Nephron progenitor cell (in vitro differentiated cells): ENCODE results near the gene MYH6.
"Not testable (repeated sequence)": the region's sequence is repeated elsewhere in the genome, so short reads cannot be mapped to it uniquely, and the experiment has no call there.

Experiments
- DNase-seq: peaks from one replicate; pipeline ENCODE4 v3.0.0; 2021
- H3K27ac Mint-ChIP-seq: 2 replicates; pipeline ENCODE4 v1.8.0; 2021; ENCODE audit warnings: mild to moderate bottlenecking, moderate library complexity, mixed read lengths
- H3K27me3 Mint-ChIP-seq: 2 replicates; pipeline ENCODE4 v1.8.0; 2021; ENCODE audit warnings: mild to moderate bottlenecking, low read depth, mixed read lengths; ENCODE audit not compliant: poor library complexity
- H3K36me3 Mint-ChIP-seq: 2 replicates; pipeline ENCODE4 v1.8.0; 2021; ENCODE audit warnings: low read depth, mixed read lengths
- H3K4me1 Mint-ChIP-seq: 2 replicates; pipeline ENCODE4 v1.8.0; 2021; ENCODE audit warnings: mixed read lengths
- H3K4me3 Mint-ChIP-seq: 2 replicates; pipeline ENCODE4 v1.8.0; 2021; ENCODE audit warnings: mild to moderate bottlenecking, moderate library complexity, mixed read lengths
- H3K9me3 Mint-ChIP-seq: 2 replicates; pipeline ENCODE4 v1.8.0; 2021; ENCODE audit warnings: mild to moderate bottlenecking, moderate library complexity, mixed read lengths
- TF ChIP-seq, protein P1 (sequence below): fragments of 200-600 bp; sonication (generic); IDR thresholded peaks from 2 replicates; pipeline ENCODE4 v1.5.0; 2021; ENCODE audit warnings: antibody characterized with exemption

The MYH6 gene

DNA sequence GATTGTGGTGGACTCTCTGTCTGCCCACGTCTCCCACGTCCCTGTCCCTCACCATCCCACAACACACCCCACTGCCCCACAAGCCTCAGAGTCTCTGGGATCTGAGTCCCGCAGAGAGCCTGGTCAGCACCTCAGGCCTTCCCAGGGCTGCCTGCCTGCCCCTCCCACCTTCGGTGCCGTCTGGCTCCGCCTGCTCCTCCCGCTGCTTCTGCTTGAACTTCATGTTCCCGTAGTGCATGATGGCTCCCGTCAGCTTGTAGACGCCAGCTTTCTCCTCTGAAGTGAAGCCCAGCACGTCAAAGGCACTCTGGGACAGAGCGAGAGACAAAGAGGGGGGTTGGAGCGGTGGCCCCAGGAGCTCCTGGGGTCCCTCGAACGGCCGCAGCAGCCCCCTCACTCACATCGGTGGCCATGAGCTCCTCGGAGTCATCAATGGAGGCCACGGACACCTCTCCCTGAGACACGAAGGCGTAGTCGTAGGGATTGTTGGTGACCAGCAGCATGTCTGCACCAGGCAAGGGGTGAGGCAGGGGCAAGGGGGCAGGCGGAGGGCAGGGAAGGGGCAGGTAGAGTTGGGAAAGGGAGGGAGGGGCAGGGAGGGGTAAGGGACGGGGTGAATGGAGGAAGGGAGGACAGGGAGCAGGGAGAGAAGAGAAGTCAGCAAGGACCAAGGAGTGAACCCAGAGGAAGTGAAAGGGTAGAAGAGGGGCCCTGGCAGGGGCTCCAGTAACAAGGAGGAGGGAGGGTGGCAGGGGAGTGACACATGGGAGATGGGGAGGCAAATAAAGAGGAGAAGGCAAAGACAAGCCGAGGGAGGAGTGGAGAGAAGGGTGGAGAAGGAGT is 5.6 kb downstream of the MYH6 start:
- no peak for DNase-seq
- no peak overlapping the region for H3K4me3 Mint-ChIP-seq
- H3K4me1 Mint-ChIP-seq = peaks cover 50% of the 10 kb centered on the region
- no peaks in the 10 kb centered on the region for H3K36me3 Mint-ChIP-seq
- peaks cover 34% of the 10 kb centered on the region for H3K27me3 Mint-ChIP-seq
- no peaks in the 10 kb centered on the region for H3K9me3 Mint-ChIP-seq
- H3K27ac Mint-ChIP-seq = no peak overlapping the region
- TF ChIP-seq, protein P1, sequence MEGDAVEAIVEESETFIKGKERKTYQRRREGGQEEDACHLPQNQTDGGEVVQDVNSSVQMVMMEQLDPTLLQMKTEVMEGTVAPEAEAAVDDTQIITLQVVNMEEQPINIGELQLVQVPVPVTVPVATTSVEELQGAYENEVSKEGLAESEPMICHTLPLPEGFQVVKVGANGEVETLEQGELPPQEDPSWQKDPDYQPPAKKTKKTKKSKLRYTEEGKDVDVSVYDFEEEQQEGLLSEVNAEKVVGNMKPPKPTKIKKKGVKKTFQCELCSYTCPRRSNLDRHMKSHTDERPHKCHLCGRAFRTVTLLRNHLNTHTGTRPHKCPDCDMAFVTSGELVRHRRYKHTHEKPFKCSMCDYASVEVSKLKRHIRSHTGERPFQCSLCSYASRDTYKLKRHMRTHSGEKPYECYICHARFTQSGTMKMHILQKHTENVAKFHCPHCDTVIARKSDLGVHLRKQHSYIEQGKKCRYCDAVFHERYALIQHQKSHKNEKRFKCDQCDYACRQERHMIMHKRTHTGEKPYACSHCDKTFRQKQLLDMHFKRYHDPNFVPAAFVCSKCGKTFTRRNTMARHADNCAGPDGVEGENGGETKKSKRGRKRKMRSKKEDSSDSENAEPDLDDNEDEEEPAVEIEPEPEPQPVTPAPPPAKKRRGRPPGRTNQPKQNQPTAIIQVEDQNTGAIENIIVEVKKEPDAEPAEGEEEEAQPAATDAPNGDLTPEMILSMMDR = no peak

DNA sequence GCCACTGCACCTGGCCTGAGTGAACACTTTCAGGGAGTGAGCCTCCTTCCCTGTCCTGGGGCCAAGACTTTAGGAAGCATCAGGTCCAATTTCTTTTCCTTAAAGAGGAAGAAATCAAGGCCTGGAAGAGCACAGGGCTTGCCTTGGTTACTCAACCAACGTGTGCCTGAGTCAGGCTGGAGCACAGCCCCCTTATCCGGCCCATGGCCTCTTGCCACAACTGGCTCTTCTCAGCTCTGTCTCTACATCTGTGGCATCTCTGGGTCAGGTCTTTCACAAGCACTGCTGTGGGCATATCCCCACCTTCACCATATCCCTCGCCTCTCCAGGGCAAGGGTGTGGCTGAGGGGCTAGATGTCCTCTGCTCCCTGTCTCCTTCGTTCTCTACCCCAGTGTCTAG is 6.8 kb downstream of the MYH6 start:
- no peak for DNase-seq
- Mint-ChIP-seq H3K27ac (peak overlapping the region; percentile 5), H3K4me3 (no peak overlapping the region)

DNA sequence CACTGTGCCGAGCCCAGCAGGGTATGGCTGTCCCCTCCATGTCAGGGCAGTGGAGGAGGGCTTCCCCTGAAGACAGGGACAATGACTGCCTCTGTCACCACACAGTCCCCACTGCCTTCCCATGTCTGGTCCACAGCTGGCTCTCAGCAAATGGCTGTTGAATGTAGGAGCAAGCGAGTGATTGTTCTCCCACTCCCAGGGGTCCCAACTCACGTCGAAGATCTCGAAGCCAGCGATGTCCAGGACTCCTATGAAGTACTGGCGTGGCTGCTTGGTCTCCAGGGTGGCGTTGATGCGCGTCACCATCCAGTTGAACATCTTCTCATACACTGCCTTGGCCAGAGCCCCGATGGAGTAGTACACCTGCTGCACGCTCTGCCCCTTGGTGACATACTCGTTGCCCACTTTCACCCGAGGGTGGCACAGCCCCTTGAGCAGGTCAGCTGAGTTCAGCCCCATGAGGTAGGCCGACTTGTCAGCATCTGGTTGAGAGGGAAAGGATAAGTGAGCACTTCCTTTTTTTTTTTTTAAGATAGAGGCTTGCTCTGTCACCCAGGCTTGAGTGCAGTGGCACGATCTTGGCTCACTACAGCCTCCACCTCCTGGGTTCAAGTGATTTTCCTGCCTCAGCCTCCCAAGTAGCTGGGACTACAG is 7.5 kb downstream of the MYH6 start:
- H3K27ac Mint-ChIP-seq, H3K36me3 Mint-ChIP-seq, DNase-seq, H3K4me3 Mint-ChIP-seq, H3K9me3 Mint-ChIP-seq: not testable (repeated sequence)
- Mint-ChIP-seq H3K4me1 (peaks cover 35% of the 10 kb centered on the region), H3K27me3 (peaks cover 34% of the 10 kb centered on the region)

More for the DNA sequence above, 6.8 kb downstream of the MYH6 start:
- Mint-ChIP-seq H3K36me3 (no peaks in the 10 kb centered on the region), H3K4me1 (peaks cover 41% of the 10 kb centered on the region), H3K27me3 (peaks cover 40% of the 10 kb centered on the region), H3K9me3 (no peaks in the 10 kb centered on the region)
- TF ChIP-seq, protein P1 = no peak

DNA sequence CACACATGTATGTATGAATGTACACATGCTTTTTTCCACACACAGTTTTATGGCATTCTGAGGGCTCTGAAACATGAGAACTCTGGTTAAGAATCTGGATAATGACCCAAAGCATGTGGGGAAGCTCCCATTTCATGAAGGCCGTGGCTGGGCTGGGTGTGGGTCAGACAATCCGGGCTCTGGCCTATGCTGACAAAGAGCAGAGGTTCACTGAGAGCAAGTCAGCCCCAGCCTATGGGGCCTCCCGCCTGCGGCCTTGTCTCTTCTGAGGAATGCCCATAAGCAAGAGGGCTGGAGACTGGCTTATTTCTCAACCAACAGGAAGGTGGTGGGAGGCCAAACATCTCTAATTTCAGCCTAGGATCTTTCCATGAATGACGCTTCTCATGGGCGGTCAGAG is 8.5 kb downstream of the MYH6 start:
- Mint-ChIP-seq H3K27me3 (peaks cover 26% of the 10 kb centered on the region), H3K4me1 (peaks cover 35% of the 10 kb centered on the region), H3K36me3 (no peaks in the 10 kb centered on the region), H3K27ac (no peak overlapping the region), H3K9me3 (no peaks in the 10 kb centered on the region), H3K4me3 (no peak overlapping the region)
- TF ChIP-seq, protein P1 = no peak
- DNase-seq = no peak

DNA sequence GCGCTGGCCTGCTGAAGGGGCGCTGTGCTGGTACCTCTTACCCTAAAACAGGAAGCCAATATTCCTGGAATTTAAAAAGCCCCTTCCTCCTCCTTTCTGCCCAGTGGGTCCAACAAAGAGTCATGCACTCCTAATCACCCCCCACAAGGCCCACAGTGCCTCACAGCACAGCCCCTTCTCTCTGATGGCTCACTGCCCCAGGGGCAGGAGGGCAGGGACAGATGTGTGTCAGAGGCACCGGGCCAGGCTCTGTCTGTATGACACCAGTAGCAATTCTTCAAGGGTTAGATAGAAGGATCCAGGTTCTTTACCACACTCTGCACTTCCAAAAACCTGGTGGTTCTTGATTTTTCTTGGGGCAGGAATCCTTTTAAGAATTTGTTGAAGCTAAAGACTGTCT is 8.9 kb downstream of the MYH6 start:
- TF ChIP-seq, protein P1 = no peak
- H3K27ac Mint-ChIP-seq = no peak overlapping the region
- no peak for DNase-seq

DNA sequence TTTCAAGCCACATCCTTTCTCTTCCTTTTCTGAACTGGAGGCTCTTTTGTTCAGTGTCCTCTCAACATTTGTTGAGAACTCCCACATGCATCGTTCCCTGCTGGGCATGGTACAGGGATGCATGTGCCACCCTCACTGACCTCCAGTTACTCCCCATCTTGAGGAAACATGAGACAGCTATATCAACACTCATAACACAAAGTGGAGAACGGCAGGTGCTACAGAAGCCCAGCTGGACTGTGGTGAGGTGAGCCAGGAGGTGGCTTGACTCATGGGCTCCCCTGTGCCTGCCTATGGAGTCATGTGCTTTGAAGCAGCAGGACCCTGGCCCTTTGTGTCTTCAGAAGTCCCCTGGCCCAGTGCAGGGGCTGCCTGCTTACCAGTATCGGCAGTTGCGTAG is 9.7 kb downstream of the MYH6 start:
- H3K27me3 Mint-ChIP-seq = peaks cover 20% of the 10 kb centered on the region
- peaks cover 32% of the 10 kb centered on the region for H3K4me1 Mint-ChIP-seq
- H3K9me3 Mint-ChIP-seq = no peaks in the 10 kb centered on the region
- no peak for DNase-seq
- no peaks in the 10 kb centered on the region for H3K36me3 Mint-ChIP-seq
- H3K27ac Mint-ChIP-seq = peak overlapping the region; percentile 17
- no peak overlapping the region for H3K4me3 Mint-ChIP-seq
- TF ChIP-seq, protein P1 = no peak

More for the DNA sequence above, 8.9 kb downstream of the MYH6 start:
- H3K36me3 Mint-ChIP-seq = no peaks in the 10 kb centered on the region
- H3K9me3 Mint-ChIP-seq = no peaks in the 10 kb centered on the region
- peaks cover 25% of the 10 kb centered on the region for H3K27me3 Mint-ChIP-seq
- peaks cover 35% of the 10 kb centered on the region for H3K4me1 Mint-ChIP-seq
- H3K4me3 Mint-ChIP-seq = no peak overlapping the region
